Urothelium cell line (cell line): ENCODE results near the gene PRADC1.
"Not testable (repeated sequence)": the region's sequence is repeated elsewhere in the genome, so short reads cannot be mapped to it uniquely, and the experiment has no call there.

Source experiments
- DNase-seq: peaks from one replicate; pipeline ENCODE4 v3.0.0; 2011; ENCODE audit warnings: low spot score, mixed read lengths
- FAIRE-seq: peaks from 2 replicates; lab custom pipeline; 2011; peaks lifted over from hg19 to GRCh38; lab: Jason Lieb, UNC

PRADC1 gene

DNA sequence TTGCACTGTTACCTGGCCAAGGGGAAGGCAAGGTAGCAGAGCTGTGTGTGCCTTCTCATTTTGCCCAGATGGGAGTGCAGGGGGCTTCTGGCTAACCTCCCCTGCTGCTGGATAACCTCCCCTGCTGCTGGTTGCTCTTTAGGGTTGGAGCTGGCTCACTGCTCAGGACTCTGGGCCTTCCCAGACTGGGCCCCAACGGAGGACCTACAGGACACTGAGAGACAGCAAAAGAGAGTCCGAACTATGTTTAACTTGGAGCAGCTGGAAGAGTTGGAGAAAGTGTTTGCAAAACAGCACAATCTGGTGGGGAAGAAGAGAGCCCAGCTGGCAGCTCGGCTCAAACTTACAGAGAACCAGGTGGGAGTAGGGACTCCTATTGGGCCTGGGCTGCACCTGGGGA, 24.8 kb downstream of the PRADC1 start:
- DNase-seq, result no peak
- no peak for FAIRE-seq

DNA sequence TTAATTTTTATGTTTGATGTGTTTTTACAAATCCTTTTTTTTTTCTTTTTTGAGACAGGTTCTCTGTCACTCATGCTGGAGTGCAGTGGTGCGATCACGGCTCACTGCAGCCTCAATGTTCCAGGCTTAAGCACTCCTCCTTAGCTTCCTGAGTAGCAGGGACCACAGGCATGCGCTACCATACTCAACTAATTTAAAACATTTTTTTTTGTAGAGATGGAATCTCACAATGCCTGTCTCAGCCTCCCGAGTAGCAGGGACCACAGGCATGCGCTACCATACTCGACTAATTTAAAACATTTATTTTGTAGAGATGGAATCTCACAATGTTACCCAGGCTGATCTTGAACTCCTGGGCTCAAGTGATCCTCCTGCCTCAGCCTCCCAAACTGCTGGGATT, 27.4 kb downstream of the PRADC1 start:
- FAIRE-seq, result no peak
- DNase-seq, result no peak

DNA sequence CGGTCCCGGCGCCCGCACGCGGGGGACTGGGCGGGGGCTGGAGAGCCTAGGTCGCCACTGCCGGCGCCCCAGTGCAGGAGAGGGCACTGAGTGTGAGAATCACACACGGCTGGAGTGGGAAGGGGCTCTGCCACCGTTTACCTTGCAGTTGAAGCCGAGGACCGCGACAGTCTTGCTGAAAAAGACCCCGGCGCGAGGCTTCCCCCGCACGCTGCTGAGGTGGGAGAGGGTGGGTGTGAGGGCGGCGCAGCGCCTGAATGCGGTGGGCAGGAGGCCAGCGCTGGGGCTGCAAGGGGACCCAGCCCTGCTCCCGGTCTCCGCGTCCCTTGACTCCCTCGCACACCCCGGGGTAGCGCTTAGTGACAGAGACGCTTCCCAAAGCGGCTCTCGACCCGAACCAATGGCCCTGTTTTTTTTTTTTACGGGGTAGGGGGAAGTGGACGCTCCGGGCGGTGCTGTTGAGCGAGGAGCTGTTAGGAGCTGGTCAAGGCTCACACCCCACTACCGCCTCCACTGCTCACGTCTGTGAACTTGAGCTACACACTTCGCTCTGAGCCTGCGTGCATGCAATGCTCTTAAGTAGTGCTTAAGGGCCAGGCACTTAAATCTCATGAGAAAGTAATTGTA, 29.9 kb downstream of the PRADC1 start:
- FAIRE-seq (no peak), DNase-seq (no peak)

DNA sequence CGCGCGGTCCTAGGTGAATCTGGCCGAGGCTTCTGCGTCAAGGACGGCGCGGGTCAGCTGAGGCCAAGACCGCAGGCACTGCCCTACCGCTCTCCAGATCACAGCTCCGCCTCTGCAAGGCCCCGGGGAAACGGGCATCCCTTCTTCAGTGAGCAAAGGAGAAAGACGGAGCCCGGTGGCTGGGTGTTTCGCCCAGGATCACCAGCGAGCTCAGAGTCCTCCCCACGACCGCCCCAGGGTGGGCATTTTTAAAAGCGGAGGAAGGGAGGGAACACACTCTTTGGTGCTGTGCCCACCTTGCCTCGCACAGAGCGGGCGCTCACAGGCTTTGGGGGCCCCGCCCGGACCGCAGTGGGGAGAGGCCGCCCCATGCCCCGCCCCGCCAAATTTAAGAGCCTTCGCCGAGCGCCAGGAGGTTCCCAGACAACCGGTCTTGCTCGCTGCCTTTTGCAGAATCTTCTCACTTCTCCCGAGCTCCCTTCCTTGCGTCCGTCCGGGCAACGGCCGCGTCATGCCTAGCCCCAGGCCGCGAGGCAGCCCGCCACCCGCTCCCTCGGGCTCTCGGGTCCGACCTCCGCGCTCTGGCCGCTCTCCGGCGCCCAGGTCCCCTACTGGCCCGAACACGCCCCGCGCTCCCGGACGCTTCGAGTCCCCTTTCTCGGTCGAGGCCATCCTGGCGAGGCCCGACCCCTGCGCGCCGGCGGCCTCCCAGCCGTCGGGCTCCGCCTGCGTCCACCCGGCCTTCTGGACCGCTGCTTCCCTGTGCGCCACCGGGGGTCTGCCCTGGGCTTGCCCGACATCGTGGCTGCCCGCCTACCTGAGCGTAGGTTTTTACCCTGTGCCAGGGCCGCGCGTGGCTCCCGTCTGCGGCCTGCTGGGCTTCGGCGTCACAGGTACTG, 30.6 kb downstream of the PRADC1 start, which contains the start of gene NOTO:
Gene NOTO (plus strand): TSS at position 419 of the 899 bp plus-strand sequence. CDS start 93 bp downstream, at position 512.
- DNase-seq (no peak), FAIRE-seq (no peak)

DNA sequence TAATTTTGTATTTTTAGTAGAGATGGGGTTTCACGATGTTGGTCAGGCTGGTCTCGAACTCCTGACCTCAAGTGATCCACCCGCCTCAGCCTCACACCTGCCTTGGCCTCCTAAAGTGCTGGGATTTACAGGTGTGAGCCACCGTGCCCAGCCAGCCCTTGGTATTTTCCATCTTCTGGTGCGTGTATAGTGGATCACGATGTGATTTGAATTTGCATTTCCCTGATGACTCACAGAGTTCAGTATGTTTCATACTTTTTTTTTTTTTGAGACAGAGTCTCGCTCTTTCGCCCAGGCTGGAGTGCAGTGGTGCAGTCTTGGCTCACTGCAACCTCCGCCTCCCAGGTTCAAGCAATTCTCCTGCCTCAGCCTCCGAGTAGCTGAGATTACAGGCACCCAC, 32.8 kb downstream of the PRADC1 start:
- not testable (repeated sequence) for DNase-seq, FAIRE-seq

DNA sequence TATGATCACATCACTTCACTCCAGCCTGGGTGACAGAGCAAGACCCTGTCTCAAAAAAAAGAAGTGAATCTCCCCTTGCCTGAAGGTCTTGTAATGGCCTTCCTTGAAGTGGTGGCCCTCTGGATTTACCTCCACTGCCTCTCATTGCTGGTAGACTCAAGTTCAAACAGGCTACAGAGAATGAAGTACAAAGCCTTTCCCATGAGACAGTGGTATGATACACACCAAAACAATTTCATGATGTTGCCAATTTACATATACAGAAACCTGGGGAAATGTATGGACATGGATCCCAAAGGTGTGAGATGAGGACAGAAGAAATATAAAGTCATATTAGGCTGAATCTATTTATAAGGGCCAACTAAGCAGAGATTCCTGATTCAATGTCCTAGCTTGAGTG, 35.5 kb downstream of the PRADC1 start:
- no peak for FAIRE-seq
- DNase-seq, result no peak

DNA sequence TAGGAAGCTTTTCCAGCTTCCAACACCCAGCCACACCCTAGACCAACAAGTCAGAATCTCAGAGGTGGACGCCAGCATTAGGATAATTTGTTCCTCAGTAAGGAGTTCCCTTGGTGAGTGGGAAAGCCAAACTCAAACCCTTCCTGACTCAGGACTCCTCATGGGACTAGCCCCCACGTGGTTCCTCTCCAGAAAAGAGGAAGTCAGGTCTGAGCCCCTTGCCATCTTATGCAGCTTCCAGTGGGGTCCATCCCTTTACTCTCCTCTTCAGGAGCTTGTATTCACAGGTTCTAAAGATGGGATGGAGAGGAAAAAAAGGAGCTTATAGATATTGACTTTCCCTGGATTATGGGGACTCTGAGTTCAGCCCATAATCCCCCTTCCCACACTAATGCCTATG, 45.5 kb downstream of the PRADC1 start:
- no peak for FAIRE-seq
- DNase-seq, result no peak

DNA sequence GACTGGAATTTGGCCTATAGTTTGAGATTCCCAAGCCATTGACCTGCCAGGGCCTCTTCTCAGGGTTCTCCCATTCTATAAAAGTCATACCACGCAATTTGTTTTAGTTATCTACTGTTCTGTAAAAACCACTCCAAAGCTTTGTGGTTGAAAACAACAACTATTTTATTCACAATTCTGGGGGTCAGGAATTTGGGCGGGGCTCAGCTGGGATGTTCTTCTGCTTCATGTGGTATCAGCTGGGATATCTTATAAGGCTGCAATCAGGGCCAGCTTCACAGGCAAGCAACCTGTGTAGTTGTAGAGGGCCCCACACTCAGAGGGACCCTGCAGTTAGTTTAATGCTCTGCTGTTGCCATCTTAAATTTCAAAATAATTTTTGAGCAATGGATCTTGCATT, 47.1 kb downstream of the PRADC1 start:
- no peak for FAIRE-seq

More for the DNA sequence above, 47.1 kb downstream of the PRADC1 start:
- DNase-seq, result no peak
